Mesenchymal stem cell (in vitro differentiated cells and primary cell): ENCODE data around the gene HHIPL1.
A peak's percentile ranks its signal among the peaks of the same experiment; 100 is the strongest.

ENCODE experiments used
- DNase-seq: peaks from one replicate; pipeline ENCODE4 v3.0.0-alpha.2; 2013
- H2AFZ ChIP-seq: one replicate; pipeline ENCODE4 v1.6.1; 2013; ENCODE audit warnings: low read depth, mild to moderate bottlenecking, control low read depth, inconsistent platforms, low read length, moderate library complexity
- H2AK5ac ChIP-seq: 2 replicates; pipeline ENCODE4 v1.6.1; 2013; ENCODE audit warnings: low read length, moderate library complexity, mild to moderate bottlenecking, inconsistent platforms; ENCODE audit not compliant: severe bottlenecking
- H2BK120ac ChIP-seq: one replicate; pipeline ENCODE4 v1.6.1; 2013; ENCODE audit warnings: low read depth, mild to moderate bottlenecking, inconsistent platforms, low read length, moderate library complexity
- H2BK12ac ChIP-seq, 2 experiments: one replicate each; pipeline ENCODE4 v1.6.1; 2013; ENCODE audit warnings: inconsistent platforms in 2 of 2, low read length in 2 of 2, mild to moderate bottlenecking in 2 of 2, moderate library complexity in 2 of 2, control low read depth in 1 of 2
- H2BK15ac ChIP-seq: one replicate; pipeline ENCODE4 v1.6.1; 2013; ENCODE audit warnings: mild to moderate bottlenecking, low read depth, inconsistent platforms; ENCODE audit not compliant: poor library complexity, severe bottlenecking
- H2BK5ac ChIP-seq: 2 replicates; pipeline ENCODE4 v1.6.1; 2013; ENCODE audit warnings: low read depth, mild to moderate bottlenecking, low read length, control low read depth, inconsistent platforms; ENCODE audit not compliant: poor library complexity, severe bottlenecking
- H3K14ac ChIP-seq, 2 experiments: one replicate each; pipeline ENCODE4 v1.6.1; 2013; ENCODE audit warnings: inconsistent platforms in 2 of 2, low read length in 2 of 2, control low read depth in 1 of 2, mild to moderate bottlenecking in 1 of 2, moderate library complexity in 1 of 2
- H3K18ac ChIP-seq, 2 experiments: one replicate each; pipeline ENCODE4 v1.6.1; 2013; ENCODE audit warnings: inconsistent platforms in 2 of 2, low read length in 2 of 2, control low read depth in 1 of 2, low read depth in 1 of 2, mild to moderate bottlenecking in 1 of 2
- H3K23ac ChIP-seq, 2 experiments: one replicate each; pipeline ENCODE4 v1.6.1; 2013; ENCODE audit warnings: inconsistent platforms in 2 of 2, low read length in 2 of 2, mild to moderate bottlenecking in 2 of 2, moderate library complexity in 2 of 2, control low read depth in 1 of 2
- H3K27ac ChIP-seq: 2 replicates; pipeline ENCODE4 v1.5.1; 2013; ENCODE audit warnings: mild to moderate bottlenecking, moderate library complexity, low read length, control low read depth, inconsistent platforms; ENCODE audit not compliant: poor library complexity, severe bottlenecking
- H3K27me3 ChIP-seq, 2 experiments: 2 replicates each; pipeline versions ENCODE4 v1.6.1 to v1.7.0; 2013; ENCODE audit warnings: low read length in 2 of 2, mild to moderate bottlenecking in 2 of 2, moderate library complexity in 2 of 2, control low read depth in 1 of 2, inconsistent platforms in 1 of 2; ENCODE audit not compliant: control insufficient read depth in 1 of 2, insufficient read depth in 1 of 2
- H3K36me3 ChIP-seq, 2 experiments: 2 replicates each; pipeline versions ENCODE4 v1.6.1 to v1.7.0; 2013; ENCODE audit warnings: low read length in 2 of 2, control low read depth in 1 of 2, inconsistent platforms in 1 of 2, low read depth in 1 of 2, mild to moderate bottlenecking in 1 of 2; ENCODE audit not compliant: insufficient read depth in 2 of 2, control insufficient read depth in 1 of 2
- H3K4ac ChIP-seq, 2 experiments: one replicate each; pipeline ENCODE4 v1.6.1; 2013; ENCODE audit warnings: inconsistent platforms in 2 of 2, low read length in 2 of 2, mild to moderate bottlenecking in 2 of 2, moderate library complexity in 2 of 2, control low read depth in 1 of 2, low read depth in 1 of 2
- H3K4me1 ChIP-seq: 2 replicates; pipeline ENCODE4 v1.6.1; 2013; ENCODE audit warnings: low read depth, low read length, control low read depth; ENCODE audit not compliant: control insufficient read depth, insufficient read depth
- H3K4me2 ChIP-seq: 2 replicates; pipeline ENCODE4 v1.6.1; 2013; ENCODE audit warnings: low read length, mild to moderate bottlenecking, inconsistent platforms; ENCODE audit not compliant: poor library complexity, severe bottlenecking
- H3K4me3 ChIP-seq, 2 experiments: 2 replicates each; pipeline versions ENCODE4 v1.5.1 to v1.7.0; 2013; ENCODE audit warnings: low read length in 2 of 2, mild to moderate bottlenecking in 2 of 2, control low read depth in 1 of 2, low read depth in 1 of 2; ENCODE audit not compliant: insufficient read depth in 1 of 2
- H3K79me1 ChIP-seq: replicated peaks from 2 replicates; pipeline ENCODE4 v1.6.1; 2013; ENCODE audit warnings: mild to moderate bottlenecking, control low read depth, low read length, inconsistent platforms; ENCODE audit not compliant: poor library complexity, severe bottlenecking
- H3K9ac ChIP-seq: 2 replicates; pipeline ENCODE4 v1.7.0; 2013; ENCODE audit warnings: mild to moderate bottlenecking, low read length, moderate library complexity
- H3K9me3 ChIP-seq: 2 replicates; pipeline ENCODE4 v1.7.0; 2013; ENCODE audit warnings: mild to moderate bottlenecking, low read length; ENCODE audit not compliant: control insufficient read depth
- H4K8ac ChIP-seq: one replicate; pipeline ENCODE4 v1.6.1; 2013; ENCODE audit warnings: inconsistent platforms, mild to moderate bottlenecking, low read length, moderate library complexity
- H4K91ac ChIP-seq: one replicate; pipeline ENCODE4 v1.6.1; 2013; ENCODE audit warnings: mild to moderate bottlenecking, low read length, inconsistent platforms
- WGBS: methylation state at CpG from one replicate; pipeline ENCODE4 v1.1.7; 2013; ENCODE audit warnings: mixed read lengths; 5-methylcytosine and 5-hydroxymethylcytosine counted together

HHIPL1 gene

GRCh38 chr14:99679543-99679942 is 34.6 kb downstream of the HHIPL1 start:
- no peak overlapping the region for H4K91ac ChIP-seq

GRCh38 chr14:99679996-99680395 is 35.1 kb downstream of the HHIPL1 start:
- no peak overlapping the region for H2BK12ac ChIP-seq
- H3K23ac ChIP-seq = no peak overlapping the region
- no peak overlapping the region for H3K4me2 ChIP-seq
- H2BK5ac ChIP-seq = no peak overlapping the region
- no peak overlapping the region for H3K9ac ChIP-seq
- no peak overlapping the region for H3K4ac ChIP-seq
- H3K4me3 ChIP-seq = no peak overlapping the region
- peaks cover 29% of the 10 kb centered on the region for H3K9me3 ChIP-seq
- peaks cover 11% of the 10 kb centered on the region for H3K4me1 ChIP-seq
- peaks cover 0 to 5% of the 10 kb centered on the region in 2 experiments for H3K36me3 ChIP-seq
- no peak overlapping the region for H2BK120ac ChIP-seq
- H4K91ac ChIP-seq = no peak overlapping the region
- H3K14ac ChIP-seq = no peak overlapping the region
- H2AFZ ChIP-seq = no peak overlapping the region
- H2BK15ac ChIP-seq = no peak overlapping the region
- H3K27ac ChIP-seq = no peak overlapping the region
- peaks cover 12 to 16% of the 10 kb centered on the region in 2 experiments for H3K27me3 ChIP-seq
- H4K8ac ChIP-seq = no peak overlapping the region
- H3K18ac ChIP-seq = no peak overlapping the region
- 77% methylated on average over 4 of the region's 5 CpGs for WGBS
- no peak overlapping the region for H2AK5ac ChIP-seq
- peaks cover 2% of the 10 kb centered on the region for H3K79me1 ChIP-seq
- DNase-seq = no peak

More at GRCh38 chr14:99679543-99679942, 34.6 kb downstream of the HHIPL1 start:
- Histone ChIP-seq H3K27me3 (peaks cover 8 to 12% of the 10 kb centered on the region in 2 experiments), H2AFZ (no peak overlapping the region), H3K36me3 (peaks cover 0 to 5% of the 10 kb centered on the region in 2 experiments), H3K14ac (no peak overlapping the region), H3K4me1 (peaks cover 8% of the 10 kb centered on the region), H2BK15ac (no peak overlapping the region), H3K9me3 (peaks cover 29% of the 10 kb centered on the region), H2AK5ac (no peak overlapping the region), H3K18ac (no peak overlapping the region), H3K4me2 (no peak overlapping the region), H3K4ac (no peak overlapping the region), H2BK5ac (no peak overlapping the region), H2BK12ac (no peak overlapping the region), H3K23ac (no peak overlapping the region), H3K4me3 (no peak overlapping the region), H4K8ac (no peak overlapping the region), H2BK120ac (no peak overlapping the region), H3K79me1 (peaks cover 2% of the 10 kb centered on the region), H3K9ac (no peak overlapping the region), H3K27ac (no peak overlapping the region)
- DNase-seq = no peak
- 89% methylated on average over 8 of the region's 8 CpGs for WGBS

GRCh38 chr14:99681101-99681831 is 36.3 kb downstream of the HHIPL1 start:
- DNase-seq = no peak
- Histone ChIP-seq H3K9me3 (peaks cover 29% of the 10 kb centered on the region), H3K9ac (no peak overlapping the region), H3K27me3 (peaks cover 22 to 26% of the 10 kb centered on the region in 2 experiments), H3K79me1 (peaks cover 2% of the 10 kb centered on the region), H4K91ac (no peak overlapping the region), H3K14ac (no peak overlapping the region), H3K36me3 (peaks cover 0 to 3% of the 10 kb centered on the region in 2 experiments), H2BK12ac (no peak overlapping the region), H3K4ac (no peak overlapping the region), H3K18ac (no peak overlapping the region), H3K4me2 (no peak overlapping the region), H2BK120ac (no peak overlapping the region), H2AFZ (no peak overlapping the region), H3K23ac (peak overlapping the region in 1 of 2 experiments; percentile 42), H2BK5ac (no peak overlapping the region), H2BK15ac (no peak overlapping the region), H2AK5ac (no peak overlapping the region), H3K27ac (no peak overlapping the region), H4K8ac (no peak overlapping the region), H3K4me3 (no peak overlapping the region), H3K4me1 (peaks cover 11% of the 10 kb centered on the region)
- WGBS = 88% methylated on average over 12 of the region's 12 CpGs

- Histone ChIP-seq H3K23ac (no peak overlapping the region), H3K9ac (no peak overlapping the region), H3K4me2 (no peak overlapping the region), H3K36me3 (peaks cover 0 to 3% of the 10 kb centered on the region in 2 experiments), H2AK5ac (no peak overlapping the region), H3K9me3 (peaks cover 29% of the 10 kb centered on the region), H4K8ac (no peak overlapping the region), H3K14ac (no peak overlapping the region), H3K27me3 (peaks cover 23 to 30% of the 10 kb centered on the region in 2 experiments), H2AFZ (no peak overlapping the region), H3K4ac (no peak overlapping the region), H2BK5ac (no peak overlapping the region), H2BK12ac (no peak overlapping the region), H3K18ac (no peak overlapping the region), H3K4me3 (no peak overlapping the region), H4K91ac (no peak overlapping the region), H3K79me1 (peaks cover 2% of the 10 kb centered on the region), H2BK120ac (no peak overlapping the region), H3K27ac (no peak overlapping the region), H3K4me1 (peaks cover 11% of the 10 kb centered on the region), H2BK15ac (no peak overlapping the region)
- no peak for DNase-seq
- WGBS = 96% methylated on average over 11 of the region's 11 CpGs
These were observed 36.9 kb downstream of the HHIPL1 start for GRCh38 chr14:99681832-99682148.
